GM19239 (cell line): Measurements from ENCODE around the gene OCRL.

Source experiments
- DNase-seq: peaks from one replicate; pipeline ENCODE4 v3.0.0; 2011; ENCODE audit warnings: low spot score; ENCODE audit not compliant: insufficient read length
- FAIRE-seq: peaks from 2 replicates; lab custom pipeline; 2011; peaks lifted over from hg19 to GRCh38; lab: Jason Lieb, UNC

OCRL gene

GRCh38 chrX:129540068-129540653, at the start of gene OCRL:
TSS of gene OCRL (plus strand) at chrX:129540259. CDS start at chrX:129540440, 181 bp downstream.
- DNase-seq (peak; percentile 65), FAIRE-seq (peak; percentile 96)

- DNase-seq (no peak), FAIRE-seq (no peak)
Observed at GRCh38 chrX:129490330-129490729, 49.7 kb upstream of the OCRL start.

GRCh38 chrX:129493643-129494042, 46.4 kb upstream of the OCRL start:
- no peak for DNase-seq
- FAIRE-seq: no peak

- DNase-seq (no peak), FAIRE-seq (no peak)
Observed at GRCh38 chrX:129494887-129495286, 45.2 kb upstream of the OCRL start.

- FAIRE-seq: no peak
- no peak for DNase-seq
Observed at GRCh38 chrX:129495900-129496299, 44.2 kb upstream of the OCRL start.

- FAIRE-seq: no peak
Observed at GRCh38 chrX:129496625-129497024, 43.4 kb upstream of the OCRL start.

GRCh38 chrX:129497146-129497843, 42.8 kb upstream of the OCRL start:
- DNase-seq (no peak), FAIRE-seq (no peak)

More at GRCh38 chrX:129496625-129497024, 43.4 kb upstream of the OCRL start:
- no peak for DNase-seq

GRCh38 chrX:129510331-129510730, 29.7 kb upstream of the OCRL start:
- no peak for FAIRE-seq

GRCh38 chrX:129511689-129512088, 28.4 kb upstream of the OCRL start:
- DNase-seq: no peak
- no peak for FAIRE-seq

More at GRCh38 chrX:129510331-129510730, 29.7 kb upstream of the OCRL start:
- no peak for DNase-seq

- DNase-seq: no peak
- no peak for FAIRE-seq
Observed at GRCh38 chrX:129512409-129512808, 27.6 kb upstream of the OCRL start.

GRCh38 chrX:129516402-129516801, 23.7 kb upstream of the OCRL start:
- FAIRE-seq: no peak
- no peak for DNase-seq

- no peak for FAIRE-seq
- no peak for DNase-seq
Observed at GRCh38 chrX:129520151-129520550, 19.9 kb upstream of the OCRL start.

- FAIRE-seq: no peak
- DNase-seq: no peak
Observed at GRCh38 chrX:129522184-129523078, 17.6 kb upstream of the OCRL start.

GRCh38 chrX:129523079-129523911, 16.8 kb upstream of the OCRL start, which contains the start of gene SMARCA1:
TSS of gene SMARCA1 (minus strand) at chrX:129523490. CDS start at chrX:129523370, 120 bp downstream.
- DNase-seq: no peak

GRCh38 chrX:129524250-129524850, 15.7 kb upstream of the OCRL start:
- peak; percentile 11 for FAIRE-seq

More at GRCh38 chrX:129523079-129523911, 16.8 kb upstream of the OCRL start, which contains the start of gene SMARCA1:
- no peak for FAIRE-seq

GRCh38 chrX:129525162-129525561, 14.9 kb upstream of the OCRL start:
- DNase-seq (no peak), FAIRE-seq (no peak)

More at GRCh38 chrX:129524250-129524850, 15.7 kb upstream of the OCRL start:
- DNase-seq: no peak

GRCh38 chrX:129525896-129526295, 14.2 kb upstream of the OCRL start:
- FAIRE-seq: no peak

GRCh38 chrX:129529685-129530281, 10.3 kb upstream of the OCRL start:
- DNase-seq: no peak
- no peak for FAIRE-seq

More at GRCh38 chrX:129525896-129526295, 14.2 kb upstream of the OCRL start:
- no peak for DNase-seq

GRCh38 chrX:129530410-129530809, 9.6 kb upstream of the OCRL start:
- FAIRE-seq: no peak

More at GRCh38 chrX:129530410-129530809, 9.6 kb upstream of the OCRL start:
- no peak for DNase-seq
